Testis (tissue), 3 donors: ENCODE measurements around the gene CXCL12. TPM values are rescaled to one million over a fixed set of nuclear protein-coding genes. Genes with fewer than 3 reads are reported as not detected.

Source experiments
- DNase-seq: peaks from one replicate; pipeline ENCODE4 v3.0.0-alpha.2; 2019
- H3K27ac ChIP-seq, 2 donors: fragments of 200-600 bp; sonication (generic); one replicate each; pipeline ENCODE4 v1.5.1; 2019
- H3K27me3 ChIP-seq: fragments of 200-600 bp; sonication (generic); one replicate; pipeline ENCODE4 v1.5.1; 2019
- H3K36me3 ChIP-seq: fragments of 200-600 bp; sonication (generic); one replicate; pipeline ENCODE4 v1.5.1; 2017; ENCODE audit warnings: low read depth; ENCODE audit errors: missing control alignments
- H3K4me1 ChIP-seq: fragments of 200-600 bp; sonication (generic); one replicate; pipeline ENCODE4 v1.5.1; 2019
- H3K4me3 ChIP-seq, 2 donors: fragments of 200-600 bp; sonication (generic); one replicate each; pipeline ENCODE4 v1.5.1; 2017 to 2019
- H3K9me3 ChIP-seq: fragments of 200-600 bp; sonication (generic); one replicate; pipeline ENCODE4 v1.5.1; 2017
- CTCF ChIP-seq, 3 experiments: fragments of 450-650 bp in 2 of 3; fragments of 200-600 bp in 1 of 3; sonication (generic) in 1 of 3; IDR thresholded peaks; one replicate each; pipeline ENCODE4 v1.5.1; 2016 to 2019; ENCODE audit warnings: antibody characterized with exemption in 3 of 3, mild to moderate bottlenecking in 2 of 3, moderate library complexity in 1 of 3
- POLR2A ChIP-seq: fragments of 450-650 bp; IDR thresholded peaks from one replicate; pipeline ENCODE4 v1.6.1; 2017; ENCODE audit warnings: antibody characterized with exemption, mild to moderate bottlenecking, moderate library complexity
- WGBS, 2 donors: methylation state at CpG; one replicate each; pipeline ENCODE4 v1.1.5; 2018; 5-methylcytosine and 5-hydroxymethylcytosine counted together
- intact Hi-C: fragments of 100-400 bp; cut with DNase I; formaldehyde crosslinking; loops from one replicate; pipeline ENCODE4 v1.15.1; 2023; ENCODE audit warnings: low total_unique reads
- polyA plus RNA-seq: library from polyadenylated mRNA; stranded (reverse); fragments of 350-450 nt; fragmentation: Illumina TruSeq; extraction: RNeasy Lipid Tissue Mini Kit (QIAGEN cat#74804); gene quantifications from one replicate; pipeline ENCODE4 v1.2.3, GENCODE V29; 2014; ENCODE audit warnings: low read depth, low replicate concordance; ENCODE audit not compliant: insufficient read depth
- total RNA-seq, 2 donors: library from RNA; depleted of rRNA; stranded (reverse); fragments of >200 nt; gene quantifications; one replicate each; pipeline ENCODE4 v1.2.3, GENCODE V29; 2016

The CXCL12 gene
- total and polyA plus RNA-seq, 3 donors from 2014 or later = 9.8 to 87.7 (median 12.0) TPM

- H3K36me3 ChIP-seq = no peaks in the 10 kb centered on the region
- no peak overlapping the region for H3K4me3 ChIP-seq
- no peak overlapping the region for H3K27ac ChIP-seq
- no peak for TF ChIP-seq POLR2A
- TF ChIP-seq CTCF (IDR thresholded peaks at IDR 0.05) = no peak
- 59 to 69% methylated on average over 2 of the region's 2 CpGs for WGBS, 2 donors
- H3K9me3 ChIP-seq = no peaks in the 10 kb centered on the region
- intact Hi-C loops = no loop called here
- no peaks in the 10 kb centered on the region for H3K4me1 ChIP-seq
- no peaks in the 10 kb centered on the region for H3K27me3 ChIP-seq
- DNase-seq = no peak
Measured at GRCh38 chr10:44419790-44420549, 35.1 kb upstream of the CXCL12 start.

- DNase-seq = no peak
- intact Hi-C loops = no loop called here
Measured at GRCh38 chr10:44418637-44419036, 33.7 kb upstream of the CXCL12 start.

GRCh38 chr10:44417761-44418160 is 32.9 kb upstream of the CXCL12 start:
- no peaks in the 10 kb centered on the region for H3K9me3 ChIP-seq
- intact Hi-C loops = no loop called here
- WGBS, 2 donors = 94 to 95% methylated on average over 4 of the region's 4 CpGs
- no peak for TF ChIP-seq CTCF (IDR thresholded peaks at IDR 0.05)
- no peaks in the 10 kb centered on the region for H3K36me3 ChIP-seq
- no peak overlapping the region for H3K4me3 ChIP-seq
- H3K27ac ChIP-seq = no peak overlapping the region
- DNase-seq = no peak
- no peaks in the 10 kb centered on the region for H3K27me3 ChIP-seq
- no peaks in the 10 kb centered on the region for H3K4me1 ChIP-seq

More at GRCh38 chr10:44418637-44419036, 33.7 kb upstream of the CXCL12 start:
- 90 to 98% methylated on average over 8 of the region's 8 CpGs for WGBS, 2 donors
- Histone ChIP-seq H3K27ac (no peak overlapping the region), H3K4me1 (no peaks in the 10 kb centered on the region), H3K9me3 (no peaks in the 10 kb centered on the region), H3K27me3 (no peaks in the 10 kb centered on the region), H3K4me3 (no peak overlapping the region), H3K36me3 (no peaks in the 10 kb centered on the region)
- TF ChIP-seq POLR2A (no peak), CTCF (IDR thresholded peaks at IDR 0.05) (no peak)

GRCh38 chr10:44416936-44417335 is 32.0 kb upstream of the CXCL12 start:
- no peaks in the 10 kb centered on the region for H3K4me1 ChIP-seq
- 55 to 60% methylated on average over 2 of the region's 2 CpGs for WGBS, 2 donors
- TF ChIP-seq POLR2A (no peak), CTCF (IDR thresholded peaks at IDR 0.05) (no peak)
- intact Hi-C loops = no loop called here
- no peaks in the 10 kb centered on the region for H3K9me3 ChIP-seq
- H3K4me3 ChIP-seq = no peak overlapping the region
- H3K36me3 ChIP-seq = no peaks in the 10 kb centered on the region
- no peaks in the 10 kb centered on the region for H3K27me3 ChIP-seq
- no peak for DNase-seq
- no peak overlapping the region for H3K27ac ChIP-seq
